Prostate gland (tissue), 2 donors: ENCODE data around the gene WDFY4. TPM values are rescaled to one million over a fixed set of nuclear protein-coding genes. Genes with fewer than 3 reads are reported as not detected.

Source experiments
- DNase-seq: peaks from one replicate; pipeline ENCODE4 v3.0.0-alpha.2; 2019; ENCODE audit warnings: low spot score
- H3K27ac ChIP-seq, 2 donors: fragments of 200-600 bp; sonication (generic); 2 replicates each; pipeline ENCODE4 v1.5.1; 2017 to 2019
- H3K27me3 ChIP-seq: fragments of 200-600 bp; sonication (generic); replicated peaks from 2 replicates; pipeline ENCODE4 v1.5.1; 2019; ENCODE audit not compliant: insufficient read depth
- H3K36me3 ChIP-seq, 2 donors: fragments of 200-600 bp; sonication (generic); 1 replicate in 1 of 2; 2 replicates in 1 of 2; pipeline versions ENCODE4 v1.5.1 to v1.8.1; 2017 to 2019
- H3K4me1 ChIP-seq: fragments of 200-600 bp; sonication (generic); replicated peaks from 2 replicates; pipeline ENCODE4 v1.5.1; 2019
- H3K4me3 ChIP-seq, 2 donors: fragments of 200-600 bp; sonication (generic); 2 replicates each; pipeline ENCODE4 v1.5.1; 2017 to 2019
- H3K9me3 ChIP-seq: fragments of 200-600 bp; sonication (generic); 2 replicates; pipeline ENCODE4 v1.5.1; 2017
- CTCF ChIP-seq, 4 experiments: fragments of 200-600 bp in 2 of 4; fragments of 450-650 bp in 2 of 4; sonication (generic) in 2 of 4; IDR thresholded peaks; 1 replicate in 3 of 4; 2 replicates in 1 of 4; pipeline ENCODE4 v1.5.1; 2016 to 2019; ENCODE audit warnings: antibody characterized with exemption in 4 of 4, mild to moderate bottlenecking in 2 of 4, moderate library complexity in 2 of 4
- POLR2A ChIP-seq: fragments of 450-650 bp; IDR thresholded peaks from one replicate; pipeline ENCODE4 v1.6.1; 2016; ENCODE audit warnings: antibody characterized with exemption, mild to moderate bottlenecking
- POLR2AphosphoS5 ChIP-seq: sonication (generic); formaldehyde crosslinking; IDR thresholded peaks from one replicate; pipeline ENCODE4 v1.6.1; 2017; ENCODE audit warnings: antibody characterized with exemption
- WGBS: methylation state at CpG from one replicate; pipeline ENCODE4 v1.1.5; 2018; 5-methylcytosine and 5-hydroxymethylcytosine counted together
- intact Hi-C: fragments of 100-400 bp; cut with DNase I; formaldehyde crosslinking; loops from one replicate; pipeline ENCODE4 v1.14.2; 2022
- total RNA-seq, 2 donors: library from RNA; depleted of rRNA; stranded (reverse); fragments of >200 nt; gene quantifications; one replicate each; pipeline ENCODE4 v1.1.0, GENCODE V29; 2016

WDFY4 gene
- total RNA-seq, 2 donors from 2014 or later, result 0.59 to 5.7 TPM

- no peak overlapping the region for H3K4me3 ChIP-seq
- TF ChIP-seq CTCF (IDR thresholded peaks at IDR 0.05) (no peak), POLR2AphosphoS5 (no peak), POLR2A (no peak)
- no peaks in the 10 kb centered on the region for H3K27me3 ChIP-seq
- H3K9me3 ChIP-seq, result no peaks in the 10 kb centered on the region
- intact Hi-C loops, result no loop called here
- H3K36me3 ChIP-seq, result no peaks in the 10 kb centered on the region
- DNase-seq, result no peak
- H3K27ac ChIP-seq, result no peak overlapping the region
- 91% methylated on average over 16 of the region's 18 CpGs for WGBS
- no peaks in the 10 kb centered on the region for H3K4me1 ChIP-seq
These were observed 58.5 kb downstream of the WDFY4 start for GRCh38 chr10:48742891-48743860.

GRCh38 chr10:48744587-48744986 is 59.9 kb downstream of the WDFY4 start:
- H3K36me3 ChIP-seq, result no peaks in the 10 kb centered on the region
- no peak overlapping the region for H3K4me3 ChIP-seq
- no peaks in the 10 kb centered on the region for H3K4me1 ChIP-seq
- no peak for DNase-seq
- no peaks in the 10 kb centered on the region for H3K27me3 ChIP-seq
- intact Hi-C loops, result no loop called here
- no peaks in the 10 kb centered on the region for H3K9me3 ChIP-seq
- 89% methylated on average over 6 of the region's 6 CpGs for WGBS
- TF ChIP-seq POLR2AphosphoS5 (no peak), POLR2A (no peak), CTCF (IDR thresholded peaks at IDR 0.05) (no peak)
- H3K27ac ChIP-seq, result no peak overlapping the region

- WGBS, result 75% methylated on average over 23 of the region's 27 CpGs
- Histone ChIP-seq H3K27me3 (no peaks in the 10 kb centered on the region), H3K27ac (no peak overlapping the region), H3K36me3 (no peaks in the 10 kb centered on the region), H3K9me3 (no peaks in the 10 kb centered on the region), H3K4me1 (no peaks in the 10 kb centered on the region), H3K4me3 (no peak overlapping the region)
- no peak for DNase-seq
- intact Hi-C loops, result no loop called here
- no peak for TF ChIP-seq CTCF (IDR thresholded peaks at IDR 0.05)
- TF ChIP-seq POLR2AphosphoS5, result no peak
- TF ChIP-seq POLR2A, result no peak
These were observed 61.1 kb downstream of the WDFY4 start for GRCh38 chr10:48745662-48746245.

GRCh38 chr10:48748573-48748972 is 63.9 kb downstream of the WDFY4 start:
- intact Hi-C loops, result no loop called here

More at GRCh38 chr10:48748573-48748972, 63.9 kb downstream of the WDFY4 start:
- Histone ChIP-seq H3K27me3 (no peaks in the 10 kb centered on the region), H3K4me3 (no peak overlapping the region), H3K4me1 (no peaks in the 10 kb centered on the region), H3K36me3 (no peaks in the 10 kb centered on the region), H3K9me3 (no peaks in the 10 kb centered on the region), H3K27ac (no peak overlapping the region)
- TF ChIP-seq CTCF (IDR thresholded peaks at IDR 0.05) (no peak), POLR2AphosphoS5 (no peak), POLR2A (no peak)
- WGBS, result 79% methylated on average over 4 of the region's 4 CpGs
- no peak for DNase-seq
